IPS-18c (cell line): ENCODE data around the gene SLC26A5.
A peak's percentile ranks its signal among the peaks of the same experiment; 100 is the strongest.

Experiments used
- H3K4me3 ChIP-seq: 2 replicates; pipeline ENCODE4 v1.7.0; 2013; ENCODE audit warnings: low read depth, mild to moderate bottlenecking, low read length, moderate library complexity; ENCODE audit not compliant: insufficient read depth
- H3K9me3 ChIP-seq: one replicate; pipeline ENCODE4 v1.6.1; 2013; ENCODE audit warnings: mild to moderate bottlenecking, low read length, moderate library complexity; ENCODE audit not compliant: control insufficient read depth, insufficient read depth

SLC26A5 gene

GRCh38 chr7:103379270-103379975 is 66.6 kb downstream of the SLC26A5 start:
- no peak overlapping the region for H3K4me3 ChIP-seq

GRCh38 chr7:103373866-103374643 is 72.0 kb downstream of the SLC26A5 start:
- Histone ChIP-seq H3K9me3 (no peaks in the 10 kb centered on the region), H3K4me3 (no peak overlapping the region)

More at GRCh38 chr7:103379270-103379975, 66.6 kb downstream of the SLC26A5 start:
- H3K9me3 ChIP-seq, result no peaks in the 10 kb centered on the region

GRCh38 chr7:103369432-103369831 is 76.6 kb downstream of the SLC26A5 start:
- Histone ChIP-seq H3K4me3 (no peak overlapping the region), H3K9me3 (no peaks in the 10 kb centered on the region)

- H3K9me3 ChIP-seq, result no peaks in the 10 kb centered on the region
- H3K4me3 ChIP-seq, result no peak overlapping the region
Observed at GRCh38 chr7:103349805-103350204, 96.2 kb downstream of the SLC26A5 start.

GRCh38 chr7:103348959-103349358 is 97.0 kb downstream of the SLC26A5 start:
- no peaks in the 10 kb centered on the region for H3K9me3 ChIP-seq
- H3K4me3 ChIP-seq, result no peak overlapping the region

GRCh38 chr7:103348452-103348851 is 97.6 kb downstream of the SLC26A5 start:
- Histone ChIP-seq H3K4me3 (peak overlapping the region; percentile 96), H3K9me3 (no peaks in the 10 kb centered on the region)

- H3K9me3 ChIP-seq, result no peaks in the 10 kb centered on the region
- H3K4me3 ChIP-seq, result peak within 1 kb of the TSS; percentile 96
Observed at GRCh38 chr7:103347507-103348267, 98.3 kb downstream of the SLC26A5 start, which contains the start of gene PSMC2. Gene PSMC2, plus strand, starts transcription at chr7:103347643. Its CDS starts 69 bp downstream, at chr7:103347712.

GRCh38 chr7:103346396-103346795 is 99.6 kb downstream of the SLC26A5 start:
- Histone ChIP-seq H3K4me3 (no peak overlapping the region), H3K9me3 (no peaks in the 10 kb centered on the region)

- H3K4me3 ChIP-seq, result peak within 1 kb of the TSS; percentile 91
- H3K9me3 ChIP-seq, result no peaks in the 10 kb centered on the region
Observed at GRCh38 chr7:103344453-103345149, 101.4 kb downstream of the SLC26A5 start, which contains the start of gene DNAJC2. Gene DNAJC2, minus strand, starts transcription at chr7:103344767. Its CDS starts 145 bp downstream, at chr7:103344622.

- H3K4me3 ChIP-seq, result peak overlapping the region; percentile 91
- H3K9me3 ChIP-seq, result no peaks in the 10 kb centered on the region
Observed at GRCh38 chr7:103343758-103344452, 102.1 kb downstream of the SLC26A5 start.

GRCh38 chr7:103343332-103343731 is 102.7 kb downstream of the SLC26A5 start:
- Histone ChIP-seq H3K4me3 (peak overlapping the region; percentile 91), H3K9me3 (no peaks in the 10 kb centered on the region)

- no peak overlapping the region for H3K4me3 ChIP-seq
Observed at GRCh38 chr7:103341466-103341865, 104.5 kb downstream of the SLC26A5 start.

GRCh38 chr7:103338864-103339263 is 107.1 kb downstream of the SLC26A5 start:
- Histone ChIP-seq H3K4me3 (no peak overlapping the region), H3K9me3 (no peaks in the 10 kb centered on the region)

More at GRCh38 chr7:103341466-103341865, 104.5 kb downstream of the SLC26A5 start:
- H3K9me3 ChIP-seq, result no peaks in the 10 kb centered on the region

GRCh38 chr7:103336761-103337160 is 109.2 kb downstream of the SLC26A5 start:
- H3K4me3 ChIP-seq, result no peak overlapping the region
- no peaks in the 10 kb centered on the region for H3K9me3 ChIP-seq

- Histone ChIP-seq H3K4me3 (no peak overlapping the region), H3K9me3 (no peaks in the 10 kb centered on the region)
Observed at GRCh38 chr7:103325744-103326143, 120.3 kb downstream of the SLC26A5 start.
